Measurements from ENCODE around the gene EEF1A2.
A peak's percentile ranks its signal among the peaks of the same experiment; 100 is the strongest.

DNA sequence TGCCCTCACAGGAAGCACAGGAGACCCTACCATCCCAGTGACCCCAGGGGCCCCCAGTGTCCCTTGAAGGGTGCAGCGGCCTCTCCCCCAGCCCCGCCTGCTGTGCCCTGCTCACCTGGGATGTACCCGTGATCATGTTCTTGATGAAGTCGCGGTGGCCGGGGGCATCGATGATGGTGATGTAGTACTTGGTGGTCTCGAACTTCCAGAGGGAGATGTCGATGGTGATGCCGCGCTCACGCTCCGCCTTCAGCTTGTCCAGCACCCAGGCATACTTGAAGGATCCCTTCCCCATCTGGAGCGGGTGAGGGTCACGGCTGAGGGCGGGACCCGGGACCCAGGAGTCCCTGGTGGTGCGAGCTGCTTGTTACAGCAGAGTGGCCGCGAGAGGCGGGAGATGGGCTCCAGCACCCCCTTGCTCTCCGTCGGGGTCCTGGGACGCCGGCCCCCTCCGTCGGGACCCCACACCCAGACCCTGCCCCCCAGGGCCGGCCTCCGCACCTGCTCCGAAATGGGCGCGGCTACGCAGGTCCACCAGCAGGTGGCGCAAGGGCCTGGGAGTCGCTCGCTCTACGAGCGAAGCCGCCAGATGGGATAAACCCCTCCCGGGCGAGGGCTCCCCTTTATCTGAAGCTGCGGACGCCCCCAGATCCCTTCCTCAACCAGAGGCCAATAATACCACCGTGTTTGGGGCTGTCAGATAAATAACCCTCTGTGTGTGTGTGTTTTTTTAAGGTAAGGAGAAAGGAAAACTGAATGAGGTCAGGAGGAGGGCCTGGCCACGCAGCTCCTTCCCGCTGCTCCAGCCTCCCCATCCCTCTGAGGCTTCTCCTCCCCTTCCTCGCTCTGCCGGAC lies 2.9 kb downstream of the EEF1A2 start:
- TF ChIP-seq, protein P1, sequence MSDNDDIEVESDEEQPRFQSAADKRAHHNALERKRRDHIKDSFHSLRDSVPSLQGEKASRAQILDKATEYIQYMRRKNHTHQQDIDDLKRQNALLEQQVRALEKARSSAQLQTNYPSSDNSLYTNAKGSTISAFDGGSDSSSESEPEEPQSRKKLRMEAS (IDR thresholded peaks at IDR 0.05): no peak
- TF ChIP-seq RAD21 (IDR thresholded peaks at IDR 0.05; ENCODE audit: low read depth) (peak; percentile 65), EGR1 (IDR thresholded peaks at IDR 0.05) (no peak), EP300 (IDR thresholded peaks at IDR 0.05; ENCODE audit: borderline replicate concordance) (no peak)
